ENCODE results near the gene SLC37A3.

- TF ChIP-seq TAF1 (conservative IDR thresholded peaks at IDR 0.05) (no peak), CTCF (IDR thresholded peaks at IDR 0.05; ENCODE audit: low read depth, low read length, missing input control) (no peak), ATF3 (IDR thresholded peaks at IDR 0.05) (no peak), GABPA (IDR thresholded peaks at IDR 0.05 in 1 of 2, conservative IDR thresholded peaks at IDR 0.05 in 1 of 2) (no peak), ZBTB33 (IDR thresholded peaks at IDR 0.05) (no peak), YY1 (IDR thresholded peaks at IDR 0.05) (no peak), REST (IDR thresholded peaks at IDR 0.05) (no peak)
Observed at GRCh38 chr7:140441519-140441918, 43.2 kb upstream of the SLC37A3 start.
